NCI-H2196 (cell line): ENCODE results near the gene PIGBOS1.
"Not testable (repeated sequence)": the region's sequence is repeated elsewhere in the genome, so short reads cannot be mapped to it uniquely, and the experiment has no call there.

Experiments
- DNase-seq: peaks from one replicate; lab custom pipeline; 2025; ENCODE audit not compliant: unreplicated experiment; lab: John Stamatoyannopoulos, UW

PIGBOS1 gene, protein sequence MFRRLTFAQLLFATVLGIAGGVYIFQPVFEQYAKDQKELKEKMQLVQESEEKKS

DNA sequence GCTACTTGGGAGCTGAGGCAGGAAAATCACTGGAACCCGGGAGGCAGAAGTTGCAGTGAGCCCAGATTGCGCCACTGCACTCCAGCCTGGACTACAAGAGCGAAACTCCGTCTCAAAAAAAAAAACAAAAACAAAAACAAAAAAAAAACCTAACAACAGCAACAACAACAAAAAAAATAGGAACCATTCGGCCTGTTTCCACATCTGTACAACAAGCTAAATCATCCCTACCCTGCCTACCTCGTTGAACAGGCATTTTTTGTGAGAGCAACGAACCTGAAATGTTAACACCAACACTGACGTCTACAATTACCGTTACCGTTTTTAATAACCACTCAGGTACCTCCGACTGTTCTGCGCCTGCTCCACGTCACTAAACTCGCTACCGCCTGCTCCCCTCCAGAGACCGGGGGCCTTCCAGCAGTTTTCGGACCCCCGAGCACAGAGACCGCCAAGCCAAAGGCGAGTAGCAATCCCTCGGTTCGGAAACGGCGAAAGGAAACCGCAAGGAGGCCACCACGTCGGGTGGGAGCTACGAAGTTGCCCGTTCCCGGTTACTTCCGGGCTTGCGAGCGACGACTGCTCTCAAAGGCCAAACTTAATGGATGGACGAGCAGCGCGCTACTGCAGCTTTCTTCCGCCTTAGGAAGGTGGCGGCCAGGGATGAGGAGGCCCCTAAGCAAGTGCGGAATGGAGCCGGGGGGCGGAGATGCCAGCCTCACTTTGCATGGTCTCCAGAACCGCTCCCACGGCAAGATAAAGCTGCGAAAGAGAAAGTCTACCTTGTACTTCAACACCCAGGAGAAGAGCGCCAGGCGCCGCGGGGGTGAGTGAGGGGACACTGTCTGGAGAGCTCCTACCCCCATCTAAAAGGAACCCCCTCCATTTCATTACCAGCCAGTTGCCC, at the start of gene PIGBOS1, which contains the start of gene PIGB:
Gene PIGBOS1, minus strand, starts transcription at position 536 of the 907 bp plus-strand sequence. CDS start 1,331 bp downstream, outside the sequence.
Gene PIGB, plus strand, starts transcription at position 635 of the 907 bp plus-strand sequence. Its CDS starts 29 bp downstream, at position 664.
- DNase-seq = peak; percentile 65

DNA sequence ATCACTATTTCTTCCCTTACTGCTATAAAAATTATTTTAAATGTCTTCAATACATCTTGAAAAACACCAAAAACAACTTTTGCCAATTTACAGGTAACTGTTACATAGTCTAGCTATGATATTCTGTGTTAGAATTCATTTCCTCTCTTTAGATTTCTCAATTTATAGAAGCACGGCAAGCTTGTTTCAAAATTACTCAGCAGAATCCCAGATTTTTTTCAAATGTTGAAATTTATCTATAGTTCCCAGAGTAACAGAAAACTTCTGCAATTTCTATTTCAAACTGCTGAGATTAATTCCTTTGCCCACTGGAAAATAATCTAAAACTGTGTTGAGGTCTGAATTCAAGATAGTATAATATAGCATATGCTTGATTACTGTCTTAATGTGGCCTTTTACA, 48.1 kb upstream of the PIGBOS1 start:
- no peak for DNase-seq

DNA sequence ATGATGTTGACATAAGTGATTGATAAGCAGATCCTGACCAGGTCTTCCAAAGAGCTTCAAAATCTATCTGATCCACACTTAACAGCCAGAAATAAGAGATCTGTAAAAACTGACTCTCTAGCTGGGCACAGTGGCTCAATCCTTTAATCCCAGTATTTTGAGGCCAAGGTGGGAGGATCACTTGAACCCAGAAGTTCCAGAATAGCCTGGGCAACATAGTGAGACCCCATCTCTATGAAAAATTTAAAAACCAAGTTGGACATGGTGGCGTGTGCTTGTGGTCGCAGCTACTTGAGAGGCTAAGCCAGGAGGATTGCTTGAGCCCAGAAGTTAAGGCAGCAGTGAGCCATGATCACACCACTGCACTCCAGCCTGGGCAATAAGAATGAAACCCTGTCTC, 43.7 kb upstream of the PIGBOS1 start:
- DNase-seq = no peak

DNA sequence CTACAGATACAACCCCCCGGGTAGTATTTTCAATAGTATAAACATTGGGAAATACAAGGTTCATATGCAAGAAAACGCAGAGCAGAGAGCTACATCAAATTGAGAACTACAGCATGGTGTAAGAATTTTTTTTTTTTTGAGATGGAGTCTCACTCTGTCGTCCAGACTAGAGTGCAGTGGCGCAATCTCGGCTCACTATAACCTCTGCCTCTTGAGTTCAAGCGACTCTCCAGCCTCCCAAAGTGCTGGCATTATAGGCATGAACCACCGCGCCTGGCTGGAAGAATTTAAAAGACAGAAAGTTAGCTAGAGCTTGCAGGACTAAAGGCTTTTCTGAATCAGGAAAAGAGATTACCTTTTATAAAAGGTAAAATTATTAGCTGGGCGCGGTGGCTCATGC, 42.1 kb upstream of the PIGBOS1 start:
- DNase-seq = no peak

DNA sequence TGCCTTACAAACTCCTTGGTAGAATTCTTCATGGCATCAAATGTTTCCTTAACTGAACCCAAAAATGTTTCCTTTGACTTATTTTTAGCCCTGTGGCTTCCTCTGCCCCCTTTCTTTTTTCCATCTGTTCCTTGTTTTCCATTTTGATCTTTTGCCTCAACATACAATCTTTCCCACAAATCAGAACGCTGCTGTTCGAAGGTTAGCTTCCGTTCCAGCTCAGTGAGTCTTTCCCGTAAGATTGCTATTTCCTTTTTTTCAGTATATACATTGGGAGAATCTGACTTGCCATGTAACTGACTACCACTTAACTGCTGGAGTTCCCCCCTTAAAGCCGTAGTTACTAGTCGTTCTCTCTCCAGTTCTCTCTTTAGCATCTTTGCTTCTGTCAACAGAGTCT, 41.3 kb upstream of the PIGBOS1 start:
- DNase-seq = no peak

DNA sequence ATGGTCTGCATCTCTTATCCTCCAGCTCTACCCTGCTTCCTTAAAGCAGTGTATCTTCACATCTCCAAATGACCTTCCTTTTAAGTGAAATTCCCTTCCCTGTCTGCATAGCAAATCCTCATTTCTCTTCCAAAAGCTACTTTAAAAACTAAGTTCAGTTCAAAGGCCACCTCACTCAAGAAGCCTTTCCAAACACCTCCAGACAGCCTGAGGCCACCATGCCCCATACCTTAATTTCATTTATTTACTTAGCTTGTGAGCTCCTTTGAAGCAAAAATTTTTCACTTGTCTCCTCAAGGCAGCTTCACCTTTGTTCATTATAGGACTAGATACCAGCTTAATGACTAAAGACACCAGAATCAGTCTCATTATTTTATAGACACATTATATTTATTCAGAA, 39.5 kb upstream of the PIGBOS1 start:
- DNase-seq = no peak

DNA sequence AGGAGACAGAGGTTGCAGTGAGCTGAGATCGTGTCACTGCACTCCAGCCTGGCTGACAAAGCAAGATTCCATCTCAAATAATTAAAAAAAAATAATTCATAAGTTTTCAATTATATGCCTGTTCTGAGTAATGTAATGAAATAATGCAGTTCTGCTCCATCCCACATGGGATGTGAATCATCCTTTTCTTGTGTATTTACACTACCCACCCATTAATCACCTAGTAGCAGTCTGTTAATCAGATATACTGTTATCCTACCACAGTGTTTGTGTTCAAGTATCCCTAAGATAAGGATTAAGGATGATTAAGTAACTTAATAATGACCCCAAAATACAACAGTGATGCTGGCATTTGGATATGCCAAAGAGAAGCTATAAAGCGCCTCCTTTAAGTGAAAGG, 38.9 kb upstream of the PIGBOS1 start:
- DNase-seq = no peak

DNA sequence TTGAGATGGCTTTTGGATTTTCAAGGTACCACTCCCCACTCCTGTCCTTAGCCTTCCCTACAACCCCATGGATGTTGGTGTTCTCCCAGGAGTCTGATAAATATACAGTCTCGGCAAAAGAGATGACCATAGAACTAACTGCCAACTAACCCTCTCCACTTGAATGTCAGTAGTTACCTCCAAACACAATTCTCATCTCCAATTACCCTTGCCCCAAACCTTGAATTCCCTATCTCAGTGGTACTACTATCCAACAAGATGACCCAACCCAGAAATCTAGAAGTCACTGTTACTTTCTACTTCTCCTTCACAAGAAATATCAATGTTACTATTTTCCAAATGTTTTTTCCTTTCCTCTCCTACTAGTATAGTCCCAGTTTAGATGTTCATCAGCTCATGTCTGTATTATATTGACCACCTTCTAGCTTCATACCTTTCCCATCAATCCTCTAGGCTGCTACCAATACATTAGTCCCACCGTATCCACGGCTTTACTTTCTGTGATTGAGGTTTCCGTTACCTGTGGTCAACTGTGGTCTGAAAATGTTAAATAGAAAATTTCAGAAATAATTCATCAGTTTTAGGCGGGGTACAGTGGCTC, 38.2 kb upstream of the PIGBOS1 start:
- no peak for DNase-seq

DNA sequence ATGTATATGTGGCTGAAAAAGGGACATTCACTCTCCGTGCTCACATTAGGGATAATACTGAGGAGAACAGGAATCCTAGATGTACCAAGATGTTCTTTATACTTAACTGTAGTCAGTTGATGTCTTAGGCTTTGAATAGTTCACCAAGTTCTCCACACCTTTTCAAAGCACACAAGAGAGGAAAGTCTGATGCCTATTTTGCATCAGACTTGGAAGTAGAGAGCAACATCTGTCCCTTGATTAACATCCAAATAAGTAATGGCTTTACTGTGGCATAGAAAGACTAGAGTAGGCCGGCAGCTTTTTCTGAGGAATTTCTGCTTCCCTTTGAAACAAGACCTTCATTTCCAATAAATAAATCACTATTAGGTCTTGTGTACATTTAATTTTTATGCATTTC, 34.1 kb upstream of the PIGBOS1 start:
- no peak for DNase-seq

DNA sequence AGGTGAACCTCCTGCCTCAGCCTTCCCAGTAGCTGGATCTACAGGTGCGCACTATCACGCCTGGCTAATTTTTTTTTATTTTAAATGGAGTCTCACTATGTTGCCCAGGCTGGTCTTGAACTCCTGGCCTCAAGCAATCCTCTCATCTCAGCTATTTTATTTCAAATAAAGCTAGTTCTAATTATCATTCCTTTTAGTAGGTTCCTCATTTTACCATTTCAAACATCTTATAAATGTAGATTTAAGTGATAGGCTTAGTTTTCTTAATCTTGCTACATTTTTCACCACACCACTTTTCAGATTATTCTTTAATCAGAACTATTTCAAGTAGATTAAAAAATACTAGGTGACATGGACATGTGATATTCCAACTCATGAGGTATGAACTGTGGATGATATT, 30.4 kb upstream of the PIGBOS1 start:
- no peak for DNase-seq

DNA sequence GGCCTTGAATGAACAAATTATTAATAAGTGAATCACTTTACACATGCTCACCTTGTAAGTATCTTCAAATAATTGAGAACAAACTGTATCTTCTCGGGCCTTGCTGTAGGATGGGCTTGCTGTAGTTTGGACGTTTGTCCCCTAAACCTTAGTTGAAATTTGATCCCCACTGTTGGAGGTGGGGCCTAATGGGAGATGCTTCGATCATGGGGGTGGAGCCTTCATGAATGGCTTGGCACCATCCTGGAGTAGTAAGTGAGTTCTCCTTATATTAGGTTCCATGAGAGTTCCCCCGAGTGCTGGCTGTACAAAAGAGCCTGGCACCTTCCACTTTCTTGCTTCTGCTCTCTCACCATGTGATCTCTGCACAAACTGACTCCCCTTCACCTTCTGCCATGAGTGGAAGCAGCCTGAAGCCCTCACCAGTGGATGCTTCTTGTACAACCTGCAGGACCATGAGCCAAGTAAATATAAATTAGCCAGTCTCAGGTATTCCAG, 29.4 kb upstream of the PIGBOS1 start:
- DNase-seq = no peak

DNA sequence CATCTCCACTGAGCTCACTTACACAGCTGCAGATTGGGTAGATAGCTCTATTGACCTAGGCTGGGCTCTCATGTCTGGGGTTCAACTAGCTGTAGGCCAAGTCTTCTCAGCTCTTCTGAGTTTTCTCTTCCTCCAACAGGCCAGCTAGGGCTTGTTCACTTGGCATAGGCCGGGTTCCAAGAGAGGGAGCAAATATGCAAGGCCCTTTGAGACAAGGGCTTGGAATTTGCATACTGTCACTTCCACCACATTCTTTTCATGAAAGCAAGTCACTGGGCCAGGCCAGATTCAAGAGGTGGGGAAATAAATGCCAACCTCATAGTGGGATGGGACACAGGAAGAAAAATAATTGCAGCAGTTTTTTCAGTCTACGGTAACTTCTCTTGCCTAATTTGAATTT, 25.3 kb upstream of the PIGBOS1 start:
- no peak for DNase-seq

DNA sequence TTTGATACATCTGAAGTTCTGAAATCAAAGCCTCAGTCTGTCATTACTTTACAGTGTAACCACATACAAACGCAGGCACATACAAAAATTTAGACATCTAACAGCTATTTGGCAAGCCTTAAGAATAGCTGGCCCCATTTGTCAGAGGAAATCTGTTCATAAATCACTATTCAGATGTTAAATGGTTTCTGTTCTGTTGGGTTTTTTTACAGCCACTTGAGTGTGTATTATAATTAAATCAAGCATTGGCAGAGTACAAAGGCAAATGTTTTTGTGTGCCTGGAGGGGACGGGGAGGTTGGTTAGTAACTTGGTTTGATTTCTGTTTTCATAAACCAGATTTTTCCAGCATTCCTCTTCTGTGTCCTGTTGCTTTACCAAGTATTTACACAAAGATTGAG, 24.2 kb upstream of the PIGBOS1 start:
- DNase-seq = no peak

DNA sequence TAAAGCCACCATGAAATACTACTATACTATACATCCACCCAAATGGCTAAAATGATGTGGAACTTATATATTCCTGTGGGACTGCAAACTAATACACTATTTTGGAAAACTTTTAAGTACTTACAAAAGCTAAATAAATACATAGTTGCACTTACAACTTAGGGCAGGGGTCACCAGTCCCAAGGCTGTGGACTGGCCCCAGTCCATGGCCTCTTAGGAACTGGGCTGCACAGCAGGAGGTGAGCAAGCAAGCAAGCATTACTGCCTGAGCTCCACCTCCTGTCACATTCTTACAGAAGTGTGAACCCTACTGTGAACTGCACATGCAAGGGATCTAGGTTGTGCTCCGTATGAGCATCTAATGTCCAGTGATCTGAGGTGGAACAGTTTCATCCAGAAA, 18.2 kb upstream of the PIGBOS1 start:
- no peak for DNase-seq

DNA sequence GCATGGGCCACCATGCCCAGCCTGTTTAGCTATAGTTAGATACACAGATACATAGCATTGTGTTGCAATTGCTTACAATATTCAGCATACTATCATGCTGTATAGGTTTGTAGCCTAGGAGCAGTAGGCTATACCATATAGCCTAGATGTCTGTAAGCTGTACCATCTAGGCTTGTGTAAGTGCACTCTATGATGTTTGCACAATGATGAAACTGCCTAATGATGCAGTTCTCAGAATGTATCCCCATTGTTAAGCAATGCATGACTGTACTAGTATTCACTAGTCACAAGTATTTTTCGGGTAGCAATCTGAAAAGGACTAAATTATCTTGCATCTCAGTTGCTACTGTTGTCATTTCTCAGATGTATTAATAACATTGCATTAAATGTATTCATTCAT, 16.1 kb upstream of the PIGBOS1 start:
- DNase-seq = no peak

DNA sequence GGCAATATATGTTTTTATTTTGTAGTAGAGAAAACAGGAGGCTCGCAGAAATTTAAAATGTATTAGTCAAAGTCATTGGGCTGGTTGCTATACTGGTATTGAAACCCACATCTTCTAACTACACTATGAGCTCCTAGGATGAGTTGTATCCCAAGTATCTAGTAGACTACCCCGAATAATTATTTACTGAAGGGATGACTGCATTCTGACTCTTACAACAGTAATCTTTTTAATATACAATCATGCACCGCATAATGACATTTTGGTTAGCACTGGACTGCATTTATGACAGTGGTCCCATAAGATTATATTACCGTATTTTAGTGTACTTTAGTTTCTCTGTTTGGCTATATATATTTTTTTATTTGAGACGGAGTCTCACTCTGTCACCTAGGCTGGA, 15.4 kb upstream of the PIGBOS1 start:
- DNase-seq = no peak

DNA sequence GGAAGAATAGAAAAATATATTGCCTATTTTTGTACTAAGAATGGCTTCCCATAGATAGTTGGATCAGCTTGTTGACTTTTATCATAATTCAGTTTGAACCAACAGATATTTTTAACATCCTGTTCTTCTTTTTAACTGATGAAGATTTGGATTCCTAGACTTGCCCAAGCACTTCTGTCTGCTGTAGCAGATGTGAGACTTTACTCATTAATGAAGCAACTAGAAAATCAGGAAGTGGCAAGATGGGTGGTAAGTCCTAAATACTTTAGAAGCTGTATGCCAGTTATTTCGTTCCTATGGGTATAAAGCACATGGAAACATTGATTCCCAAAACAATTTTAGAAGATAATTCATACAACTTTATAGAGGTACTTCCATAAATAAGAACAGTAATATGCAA, 8.5 kb upstream of the PIGBOS1 start:
- DNase-seq = no peak

DNA sequence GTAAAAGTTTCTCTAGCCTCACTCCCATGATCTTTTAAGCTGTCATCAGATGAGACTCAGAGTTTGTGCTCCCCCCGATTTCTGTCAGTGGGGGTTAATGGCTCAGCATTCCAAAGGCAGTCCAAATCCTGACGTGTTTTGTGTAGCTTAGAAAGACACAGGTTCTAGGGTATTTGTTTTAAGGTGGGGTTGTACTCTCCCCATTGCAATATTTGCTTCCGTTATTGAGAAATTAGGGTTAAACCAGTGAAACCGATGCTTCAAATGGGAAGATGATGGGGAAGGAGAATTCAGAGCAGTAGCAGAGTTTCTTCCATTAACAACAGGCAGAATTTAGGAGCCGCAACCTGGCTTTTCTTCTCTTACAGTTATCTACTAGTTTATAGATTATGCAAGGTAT, 3.5 kb upstream of the PIGBOS1 start:
- DNase-seq = no peak

DNA sequence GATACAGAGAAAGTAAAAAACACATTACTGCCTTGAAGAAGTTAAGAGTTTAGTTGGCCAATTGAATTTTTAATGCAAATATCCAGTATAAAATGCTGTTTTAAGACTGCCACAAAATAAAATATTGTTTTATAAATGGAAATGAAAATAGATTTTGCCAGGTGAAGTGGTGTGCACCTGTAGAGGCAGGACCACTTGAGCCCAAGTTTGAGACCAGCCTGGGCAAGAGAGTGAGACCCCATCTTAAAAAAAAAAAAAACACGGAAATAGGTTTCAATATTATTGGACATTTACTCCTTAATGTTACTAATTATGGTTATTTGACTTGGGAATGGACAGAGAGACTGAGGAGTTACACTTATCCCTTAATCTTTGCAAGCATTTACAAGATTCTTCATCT, 2.0 kb upstream of the PIGBOS1 start:
- no peak for DNase-seq

DNA sequence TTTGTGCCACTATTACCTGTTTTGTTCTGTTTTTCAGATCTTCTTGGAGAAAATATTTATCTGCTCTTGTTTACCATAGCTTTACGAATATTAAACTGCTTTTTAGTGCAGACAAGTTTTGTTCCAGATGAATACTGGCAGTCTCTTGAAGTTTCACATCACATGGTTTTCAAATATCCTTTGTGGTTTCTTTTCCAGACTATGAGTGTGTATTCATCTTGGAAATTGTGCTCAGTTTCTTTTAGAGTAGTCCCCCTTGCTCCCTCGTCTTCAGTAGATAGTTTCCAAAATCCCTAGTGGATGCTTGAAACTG, 1.3 kb upstream of the PIGBOS1 start:
- no peak for DNase-seq

DNA sequence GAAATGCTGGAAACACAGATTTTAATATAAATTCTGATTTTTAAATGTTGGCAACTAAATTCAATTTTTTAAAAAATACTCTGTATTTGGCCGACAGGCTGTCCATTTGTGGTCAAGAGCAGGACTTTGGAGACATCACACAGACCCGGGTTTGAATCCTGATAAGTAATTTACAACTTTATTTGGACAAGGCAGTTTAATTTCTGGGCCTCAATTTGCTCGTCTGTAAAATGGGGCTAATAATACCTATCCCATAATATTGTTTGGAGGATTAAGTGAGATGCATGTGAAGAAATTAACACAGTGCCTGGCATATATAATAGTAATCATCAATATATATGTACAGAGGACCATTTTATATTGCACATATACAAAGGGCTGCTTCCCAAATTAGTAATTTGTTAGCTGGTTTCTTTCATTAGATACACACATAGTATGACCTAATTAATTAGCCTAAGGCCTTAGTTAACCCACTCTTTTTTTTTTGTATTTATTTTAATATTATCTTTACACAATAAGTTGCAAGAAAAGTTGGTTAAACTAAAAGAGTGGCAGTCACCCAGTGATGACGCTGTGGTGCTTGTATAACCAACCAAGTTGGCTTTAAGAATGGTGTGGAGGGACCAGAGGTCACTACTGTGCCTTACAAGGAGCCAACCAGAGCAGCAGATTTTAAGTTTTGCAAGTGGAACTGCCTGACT, 764 bp upstream of the PIGBOS1 start:
- no peak for DNase-seq

DNA sequence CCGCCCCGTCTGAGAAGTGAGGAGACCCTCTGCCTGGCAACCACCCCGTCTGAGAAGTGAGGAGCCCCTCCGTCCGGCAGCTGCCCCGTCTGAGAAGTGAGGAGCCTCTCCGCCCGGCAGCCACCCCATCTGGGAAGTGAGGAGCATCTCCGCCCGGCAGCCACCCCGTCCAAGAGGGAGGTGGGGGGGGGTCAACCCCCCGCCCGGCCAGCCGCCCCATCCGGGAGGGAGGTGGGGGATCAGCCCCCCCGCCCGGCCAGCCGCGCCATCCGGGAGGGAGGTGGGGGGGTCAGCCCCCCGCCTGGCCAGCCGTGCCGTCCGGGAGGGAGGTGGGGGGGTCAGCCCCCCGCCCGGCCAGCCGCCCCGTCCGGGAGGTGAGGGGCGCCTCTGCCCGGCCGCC, 16.1 kb downstream of the PIGBOS1 start:
- not testable (repeated sequence) for DNase-seq
